HCT116 (cell line): Measurements from ENCODE around the gene POR. TPM values are rescaled to one million over a fixed set of nuclear protein-coding genes. Genes with fewer than 3 reads are reported as not detected.

Experiments
- ATAC-seq: fragments of 200-7000 bp; cut with Tn5 transposase; 2 replicates; pipeline ENCODE4 v1.9.1; 2020; ENCODE audit warnings: mild to moderate bottlenecking, moderate library complexity
- BruUV-seq: library from RNA; stranded (reverse); fragments of 400-500 nt; replicated peaks from 2 replicates; lab custom pipeline; 2021; lab: Mats Ljungman, UMichigan
- CTCF ChIA-PET: fragments of 300-600 bp; sonication (Branson Sonifier 250); formaldehyde crosslinking; loops from one replicate; lab custom pipeline; 2021; ENCODE audit warnings: antibody characterized with exemption; lab: Charles Lee
- POLR2A ChIA-PET: fragments of 300-600, 350-600 bp; sonication (Branson Sonifier 250); formaldehyde crosslinking; loops from one replicate; lab custom pipeline; 2021; ENCODE audit warnings: antibody characterized with exemption; lab: Charles Lee
- RAD21 ChIA-PET, 2 experiments: fragments of 300-600 bp; sonication (Branson Sonifier 250); formaldehyde crosslinking; loops; one replicate each; lab custom pipeline; 2023; ENCODE audit warnings: low total read pairs in 2 of 2; ENCODE audit not compliant: uncharacterized antibody in 2 of 2, unreplicated experiment in 2 of 2, low non-redundant PET in 1 of 2; lab: Charles Lee
- DNase-seq: peaks from one replicate; pipeline ENCODE4 v3.0.0-alpha.2; 2010; ENCODE audit warnings: low read depth, low spot score
- H2AFZ ChIP-seq: fragments of 200-600 bp; shearing (Covaris generic), sonication (generic); 2 replicates; pipeline ENCODE4 v1.6.1; 2017; ENCODE audit warnings: low read depth, mixed run types, mixed read lengths, antibody characterized with exemption, low read length; ENCODE audit not compliant: poor library complexity, severe bottlenecking
- H3K27ac ChIP-seq: 2 replicates; pipeline ENCODE4 v1.5.1; 2012; ENCODE audit warnings: low read depth, low read length
- H3K27me3 ChIP-seq: fragments of 200-600 bp; sonication (generic); 2 replicates; pipeline ENCODE4 v1.6.1; 2016; ENCODE audit warnings: mixed run types, low read length, mixed read lengths; ENCODE audit not compliant: insufficient read depth
- H3K36me3 ChIP-seq, 2 experiments: fragments of 200-500 bp in 1 of 2; fragments of 200-600 bp in 1 of 2; sonication (Bioruptor generic) in 1 of 2; sonication (generic) in 1 of 2; 2 replicates each; pipeline versions ENCODE4 v1.5.1 to v1.6.1; 2014 to 2016; ENCODE audit warnings: low read length in 2 of 2, inconsistent platforms in 1 of 2, mixed read lengths in 1 of 2, mixed run types in 1 of 2; ENCODE audit not compliant: insufficient read depth in 2 of 2, control insufficient read depth in 1 of 2
- H3K4me1 ChIP-seq, 2 experiments: fragments of 200-600 bp in 1 of 2; sonication (generic) in 1 of 2; 2 replicates each; pipeline versions ENCODE4 v1.5.1 to v1.6.1; 2012 to 2017; ENCODE audit warnings: low read length in 2 of 2, inconsistent platforms in 1 of 2, mild to moderate bottlenecking in 1 of 2, mixed read lengths in 1 of 2, mixed run types in 1 of 2, moderate library complexity in 1 of 2; ENCODE audit not compliant: insufficient read depth in 2 of 2, control insufficient read depth in 1 of 2
- H3K4me2 ChIP-seq: fragments of 200-600 bp; sonication (generic); 2 replicates; pipeline ENCODE4 v1.6.1; 2017; ENCODE audit warnings: mixed run types, low read length, mixed read lengths
- H3K4me3 ChIP-seq, 2 experiments: fragments of 200-600 bp in 1 of 2; sonication (generic) in 1 of 2; replicated peaks in 1 of 2; 2 replicates each; pipeline ENCODE4 v1.5.1; 2011 to 2016; ENCODE audit warnings: low read length in 2 of 2, control low read depth in 1 of 2, low read depth in 1 of 2, mild to moderate bottlenecking in 1 of 2, mixed read lengths in 1 of 2, mixed run types in 1 of 2
- H3K79me2 ChIP-seq: fragments of 200-600 bp; sonication (generic); 2 replicates; pipeline ENCODE4 v1.6.1; 2017; ENCODE audit warnings: mild to moderate bottlenecking, mixed run types, low read length, moderate library complexity, mixed read lengths; ENCODE audit not compliant: insufficient read depth
- H3K9ac ChIP-seq: fragments of 200-600 bp; sonication (generic); 2 replicates; pipeline ENCODE4 v1.6.1; 2016; ENCODE audit warnings: low read length, mixed read lengths
- H3K9me2 ChIP-seq: fragments of 200-600 bp; sonication (generic), shearing (Covaris generic); 2 replicates; pipeline ENCODE4 v1.6.1; 2017; ENCODE audit warnings: mixed run types, mild to moderate bottlenecking, moderate library complexity; ENCODE audit not compliant: insufficient read depth
- H3K9me3 ChIP-seq, 2 experiments: fragments of 200-500 bp in 1 of 2; fragments of 200-600 bp in 1 of 2; sonication (Bioruptor generic) in 1 of 2; sonication (generic) in 1 of 2; 2 replicates each; pipeline ENCODE4 v1.6.1; 2014 to 2017; ENCODE audit warnings: low read length in 2 of 2, mixed read lengths in 2 of 2, inconsistent platforms in 1 of 2, low read depth in 1 of 2, mild to moderate bottlenecking in 1 of 2, mixed run types in 1 of 2, moderate library complexity in 1 of 2; ENCODE audit not compliant: control insufficient read depth in 1 of 2, insufficient read depth in 1 of 2
- H4K20me1 ChIP-seq: fragments of 200-600 bp; sonication (generic), shearing (Covaris generic); 2 replicates; pipeline ENCODE4 v1.6.1; 2017; ENCODE audit warnings: mixed run types, mild to moderate bottlenecking, moderate library complexity; ENCODE audit not compliant: insufficient read depth
- ATF3 ChIP-seq: IDR thresholded peaks from 2 replicates; pipeline ENCODE4 v1.6.1; 2012
- CBX3 ChIP-seq: IDR thresholded peaks from 2 replicates; pipeline ENCODE4 v1.6.1; 2012; ENCODE audit warnings: low read depth
- CTCF ChIP-seq, 3 experiments: fragments of 200-600 bp in 1 of 3; sonication (generic) in 1 of 3; IDR thresholded peaks in 2 of 3; conservative IDR thresholded peaks in 1 of 3; 2 replicates each; pipeline ENCODE4 v1.5.1; 2012 to 2017; ENCODE audit warnings: low read depth in 2 of 3, low read length in 2 of 3, antibody characterized with exemption in 1 of 3, borderline replicate concordance in 1 of 3, control low read depth in 1 of 3, mild to moderate bottlenecking in 1 of 3, mixed read lengths in 1 of 3, mixed run types in 1 of 3, moderate library complexity in 1 of 3; ENCODE audit not compliant: insufficient read depth in 1 of 3
- EGR1 ChIP-seq: IDR thresholded peaks from 2 replicates; pipeline ENCODE4 v1.6.1; 2012; ENCODE audit warnings: low read depth
- EZH2 ChIP-seq: fragments of 200-600 bp; sonication (generic); IDR thresholded peaks from 2 replicates; pipeline ENCODE4 v1.6.1; 2017; ENCODE audit warnings: antibody characterized with exemption, mixed run types
- JUND ChIP-seq: IDR thresholded peaks from 2 replicates; pipeline ENCODE4 v1.6.1; 2012
- POLR2A ChIP-seq: IDR thresholded peaks from 2 replicates; pipeline ENCODE4 v1.7.0; 2011; ENCODE audit warnings: borderline replicate concordance; ENCODE audit not compliant: insufficient read depth, insufficient read length; ENCODE audit errors: extremely low read depth
- TCF7L2 ChIP-seq: IDR thresholded peaks from 2 replicates; pipeline ENCODE4 v1.7.0; 2011; ENCODE audit warnings: borderline replicate concordance, inconsistent platforms; ENCODE audit not compliant: insufficient read depth, insufficient read length; ENCODE audit errors: extremely low read depth
- YY1 ChIP-seq: IDR thresholded peaks from 2 replicates; pipeline ENCODE4 v1.6.1; 2011; ENCODE audit warnings: low read length, low read depth, moderate library complexity, mild to moderate bottlenecking; ENCODE audit not compliant: insufficient replicate concordance; ENCODE audit errors: extremely low read depth
- intact Hi-C: fragments of 100-400 bp; cut with micrococcal nuclease; formaldehyde crosslinking; loops from 2 replicates; pipeline ENCODE4 v1.10.0; 2022
- total RNA-seq: library from RNA; stranded (reverse); gene quantifications from one replicate; pipeline ENCODE4 v1.2.1, GENCODE V29; 2021; ENCODE audit not compliant: unreplicated experiment

The POR gene
- total RNA-seq, 1 experiment from 2014 or later, result 120 TPM

- Histone ChIP-seq H3K79me2 (no peaks in the 10 kb centered on the region), H3K9ac (no peak overlapping the region), H3K4me2 (no peak overlapping the region), H3K4me1 (peaks cover 19 to 31% of the 10 kb centered on the region in 2 experiments; a peak in 3 of 4 replicates), H3K27ac (no peak overlapping the region), H3K4me3 (no peak overlapping the region), H4K20me1 (no peaks in the 10 kb centered on the region), H3K9me3 (no peaks in the 10 kb centered on the region), H3K9me2 (no peaks in the 10 kb centered on the region), H2AFZ (no peak overlapping the region), H3K27me3 (no peaks in the 10 kb centered on the region), H3K36me3 (peaks cover 0 to 14% of the 10 kb centered on the region in 2 experiments; a peak in 2 of 4 replicates)
- ATAC-seq (no peak), DNase-seq (no peak)
- intact Hi-C loops, result no loop called here
- no TSS peak for BruUV-seq
- CTCF ChIA-PET, result no interaction called here
- POLR2A ChIA-PET, result no interaction called here
- RAD21 ChIA-PET, result no interaction called here
- TF ChIP-seq JUND (no peak), ATF3 (no peak), POLR2A (no peak), EGR1 (no peak), CTCF (IDR thresholded peaks at IDR 0.05 in 2 of 3, conservative IDR thresholded peaks at IDR 0.05 in 1 of 3; ENCODE audit: borderline replicate concordance in 1 of 3, insufficient read depth in 1 of 3, low read depth in 2 of 3, low read length in 2 of 3) (no peak), CBX3 (no peak), TCF7L2 (no peak), EZH2 (no peak), YY1 (no peak)
These were observed 73.0 kb downstream of the POR start for GRCh38 chr7:75987805-75988567.
